Measurements from ENCODE around the gene TXNDC5.
"Not testable (repeated sequence)": the region's sequence is repeated elsewhere in the genome, so short reads cannot be mapped to it uniquely, and the experiment has no call there.

Gene TXNDC5

GRCh38 chr6:7896465-7896987 lies 14.1 kb downstream of the TXNDC5 start:
- DNase-seq (ENCODE audit: insufficient read length, low spot score), result no peak
- FAIRE-seq, result no peak
- TF ChIP-seq POLR2A (IDR thresholded peaks at IDR 0.05; ENCODE audit: low read depth, low read length), result no peak

DNA sequence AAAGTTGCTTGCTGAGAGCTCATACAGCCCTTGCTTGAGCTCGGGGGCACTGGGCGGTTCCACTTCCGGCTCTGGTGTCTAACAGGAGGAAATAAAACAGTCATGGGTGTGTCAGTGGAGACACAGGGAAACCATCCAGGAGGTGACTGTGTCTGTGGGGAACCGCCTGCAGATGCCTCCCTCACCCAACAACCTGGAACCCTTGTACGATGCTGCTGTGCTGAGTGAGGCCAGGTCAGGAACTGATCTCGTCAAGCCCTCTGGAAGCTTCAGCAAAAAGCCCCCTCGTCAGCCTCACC lies 15.5 kb downstream of the TXNDC5 start:
- FAIRE-seq, result no peak
- no peak for TF ChIP-seq POLR2A (IDR thresholded peaks at IDR 0.05; ENCODE audit: low read depth, low read length)

GRCh38 chr6:7894262-7895124 lies 16.1 kb downstream of the TXNDC5 start:
- no peak for FAIRE-seq
- TF ChIP-seq POLR2A (IDR thresholded peaks at IDR 0.05; ENCODE audit: low read depth, low read length), result no peak
- DNase-seq (ENCODE audit: insufficient read length, low spot score), result no peak

More for the DNA sequence above, 15.5 kb downstream of the TXNDC5 start:
- no peak for DNase-seq (ENCODE audit: insufficient read length, low spot score)

DNA sequence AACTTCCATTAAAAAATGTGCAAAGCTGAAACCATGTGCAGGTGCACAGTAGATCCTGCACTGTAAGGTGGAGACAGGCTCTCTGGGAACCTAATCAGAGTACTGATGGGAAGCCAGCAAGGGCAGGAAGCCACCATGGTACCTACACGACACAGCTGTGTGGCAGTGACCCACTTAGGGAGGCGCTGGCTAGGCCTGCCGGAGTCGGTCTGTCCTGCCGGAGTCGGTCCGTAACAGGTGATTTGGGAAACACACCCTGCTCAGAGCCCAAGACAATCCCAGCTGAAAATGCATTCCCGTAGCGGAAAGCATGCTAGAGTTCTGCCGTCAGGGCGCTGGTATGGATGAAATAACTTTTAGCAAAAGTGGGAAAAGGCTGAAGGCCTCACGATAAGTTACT lies 17.2 kb downstream of the TXNDC5 start:
- no peak for TF ChIP-seq POLR2A (IDR thresholded peaks at IDR 0.05; ENCODE audit: low read depth, low read length)
- FAIRE-seq (no peak), DNase-seq (ENCODE audit: insufficient read length, low spot score) (no peak)

GRCh38 chr6:7892367-7892766 lies 18.2 kb downstream of the TXNDC5 start:
- FAIRE-seq; DNase-seq (ENCODE audit: insufficient read length, low spot score): not testable (repeated sequence)

DNA sequence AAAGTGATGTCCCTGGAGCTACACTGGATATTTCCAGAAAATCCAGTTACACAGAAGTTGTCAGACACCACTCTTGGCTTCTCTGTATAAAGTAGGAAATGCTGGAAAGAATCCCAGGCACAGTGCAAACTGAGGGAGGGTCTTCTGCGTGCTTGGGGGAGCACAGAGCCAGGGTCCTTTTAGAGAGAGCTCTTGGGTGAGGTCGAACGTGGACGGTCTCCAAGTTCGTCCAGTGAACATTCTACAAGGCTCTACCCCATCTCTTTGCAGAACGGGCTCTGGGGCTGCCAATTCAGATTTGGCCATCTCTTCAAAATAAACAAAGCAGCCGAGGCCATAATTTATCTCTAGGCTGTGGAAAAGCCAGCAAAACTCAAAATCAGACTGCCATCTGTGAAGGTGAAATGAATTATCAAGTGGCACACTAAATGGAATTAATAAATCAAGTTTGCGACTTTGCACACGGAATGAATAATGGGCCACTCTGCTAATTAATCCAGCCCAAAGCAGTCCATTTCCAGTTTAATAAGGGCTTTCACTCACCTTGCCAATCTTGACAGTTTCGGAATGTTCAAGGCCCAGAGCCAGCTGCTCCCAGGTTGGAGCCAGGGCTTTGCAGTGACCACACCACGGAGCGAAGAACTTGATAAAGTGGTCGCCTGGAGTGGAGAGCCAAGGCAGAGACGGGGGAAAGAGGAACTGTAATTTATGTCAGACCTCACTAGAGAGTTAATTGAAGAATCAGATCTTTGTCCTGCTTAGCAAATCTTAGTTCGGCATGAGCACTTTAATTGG lies 19.3 kb downstream of the TXNDC5 start:
- DNase-seq (ENCODE audit: insufficient read length, low spot score) (no peak), FAIRE-seq (no peak)
- TF ChIP-seq POLR2A (IDR thresholded peaks at IDR 0.05; ENCODE audit: low read depth, low read length), result no peak

- TF ChIP-seq POLR2A (IDR thresholded peaks at IDR 0.05; ENCODE audit: low read depth, low read length), result no peak
- DNase-seq (ENCODE audit: insufficient read length, low spot score), result no peak
- FAIRE-seq, result no peak
Measured at GRCh38 chr6:7888587-7889357, 21.8 kb downstream of the TXNDC5 start.

DNA sequence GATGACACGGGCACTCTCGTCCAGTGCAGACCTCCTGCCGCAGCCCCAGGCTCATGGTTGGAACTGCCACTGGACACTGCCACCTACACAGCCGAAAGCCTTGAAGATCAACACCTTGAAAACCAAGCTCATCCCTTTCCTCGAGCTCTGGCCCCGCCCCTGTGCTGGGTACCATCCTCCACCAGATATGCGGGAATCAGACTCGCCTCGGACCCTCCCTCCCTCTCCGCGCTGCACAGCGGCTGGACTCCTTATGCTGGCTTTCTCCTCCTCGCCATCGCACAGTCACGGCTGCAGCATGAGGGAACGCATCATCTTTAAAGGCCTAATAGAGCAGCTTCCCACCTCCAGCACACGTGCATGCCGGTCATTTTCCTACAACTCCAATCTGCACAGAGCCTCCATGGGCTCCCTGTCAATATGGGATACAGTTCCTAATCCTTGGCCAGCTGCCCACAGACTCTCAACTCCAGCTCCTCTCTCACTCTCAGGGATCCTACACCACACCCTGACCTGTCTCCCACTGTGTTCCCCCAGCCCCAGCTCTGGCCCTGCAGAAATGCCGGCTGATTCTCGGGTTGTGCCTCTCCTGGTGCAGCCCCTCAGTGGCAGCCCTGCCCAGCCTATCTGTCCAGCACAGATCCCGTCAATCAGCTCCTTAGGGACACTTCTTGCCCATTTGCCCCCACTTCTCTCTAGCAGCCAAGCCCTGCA lies 23.2 kb downstream of the TXNDC5 start:
- no peak for FAIRE-seq
- TF ChIP-seq POLR2A (IDR thresholded peaks at IDR 0.05; ENCODE audit: low read depth, low read length), result no peak
- DNase-seq (ENCODE audit: insufficient read length, low spot score), result no peak

DNA sequence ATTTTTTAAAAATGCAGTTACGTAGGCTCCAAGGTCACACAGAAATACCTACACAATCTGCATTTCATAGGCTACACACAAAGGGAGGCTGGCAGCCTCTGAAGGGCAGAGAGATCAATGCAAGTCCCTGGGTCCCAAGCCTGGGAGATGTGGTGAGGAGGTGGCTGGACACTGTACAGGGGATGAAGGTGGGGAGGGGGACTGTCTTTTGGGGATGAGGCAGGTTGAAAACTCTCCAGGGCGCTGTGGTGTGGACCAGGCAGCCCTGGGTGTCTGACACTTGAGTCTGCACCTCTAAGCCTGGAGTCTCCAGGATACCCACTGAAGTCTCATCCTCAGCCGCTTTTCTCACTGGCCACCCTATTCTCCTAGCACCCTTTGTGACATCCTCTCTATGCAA lies 24.5 kb downstream of the TXNDC5 start:
- no peak for TF ChIP-seq POLR2A (IDR thresholded peaks at IDR 0.05; ENCODE audit: low read depth, low read length)
- FAIRE-seq (no peak), DNase-seq (ENCODE audit: insufficient read length, low spot score) (no peak)

- FAIRE-seq (no peak), DNase-seq (ENCODE audit: insufficient read length, low spot score) (no peak)
- no peak for TF ChIP-seq POLR2A (IDR thresholded peaks at IDR 0.05; ENCODE audit: low read depth, low read length)
Measured at GRCh38 chr6:7883381-7883780, 27.2 kb downstream of the TXNDC5 start.

DNA sequence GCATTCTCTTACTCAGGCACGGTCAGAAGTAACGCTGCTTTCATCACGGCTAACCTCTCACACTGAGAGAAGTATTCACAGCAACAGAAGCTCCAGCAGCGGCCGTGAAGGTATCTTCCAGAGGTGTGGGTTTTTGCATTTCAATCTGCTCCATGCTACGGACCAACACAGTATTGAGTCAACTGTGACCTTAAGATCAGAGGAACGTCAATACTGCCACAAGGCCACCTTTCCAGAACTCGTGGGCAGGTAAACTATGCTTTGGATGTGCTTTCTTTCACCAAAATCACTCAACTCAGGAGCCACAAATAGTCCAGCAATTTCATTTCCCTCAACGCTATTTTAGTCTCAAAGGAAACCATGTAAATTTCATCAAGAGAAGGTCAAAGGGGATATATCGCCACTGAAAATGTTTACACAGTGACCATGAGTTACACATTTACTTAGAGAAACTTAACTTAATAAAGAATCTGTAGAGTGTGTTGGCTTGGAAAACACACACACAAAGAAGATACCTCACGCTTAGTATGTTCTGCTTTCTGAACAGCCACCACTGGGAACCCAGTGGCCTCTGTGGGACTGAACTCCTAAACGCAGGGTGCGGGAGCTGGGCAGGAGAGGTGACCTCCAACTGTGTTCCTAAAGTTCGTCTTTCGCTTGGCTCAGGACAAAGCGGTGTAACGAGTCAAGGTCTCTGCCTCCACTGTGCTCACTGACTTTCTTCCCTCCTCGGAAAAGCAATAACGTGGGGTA lies 27.9 kb downstream of the TXNDC5 start:
- TF ChIP-seq POLR2A (IDR thresholded peaks at IDR 0.05; ENCODE audit: low read depth, low read length), result no peak
- no peak for FAIRE-seq
- DNase-seq (ENCODE audit: insufficient read length, low spot score), result no peak

- DNase-seq (ENCODE audit: insufficient read length, low spot score), result no peak
- FAIRE-seq, result no peak
- TF ChIP-seq POLR2A (IDR thresholded peaks at IDR 0.05; ENCODE audit: low read depth, low read length), result no peak
Measured at GRCh38 chr6:7881765-7882500, 28.7 kb downstream of the TXNDC5 start.

Measured in H54 (cell line).